ENCODE data around the gene TFCP2.
A peak's percentile ranks its signal among the peaks of the same experiment; 100 is the strongest.
"Not testable (repeated sequence)": the region's sequence is repeated elsewhere in the genome, so short reads cannot be mapped to it uniquely, and the experiment has no call there.

Gene TFCP2

DNA sequence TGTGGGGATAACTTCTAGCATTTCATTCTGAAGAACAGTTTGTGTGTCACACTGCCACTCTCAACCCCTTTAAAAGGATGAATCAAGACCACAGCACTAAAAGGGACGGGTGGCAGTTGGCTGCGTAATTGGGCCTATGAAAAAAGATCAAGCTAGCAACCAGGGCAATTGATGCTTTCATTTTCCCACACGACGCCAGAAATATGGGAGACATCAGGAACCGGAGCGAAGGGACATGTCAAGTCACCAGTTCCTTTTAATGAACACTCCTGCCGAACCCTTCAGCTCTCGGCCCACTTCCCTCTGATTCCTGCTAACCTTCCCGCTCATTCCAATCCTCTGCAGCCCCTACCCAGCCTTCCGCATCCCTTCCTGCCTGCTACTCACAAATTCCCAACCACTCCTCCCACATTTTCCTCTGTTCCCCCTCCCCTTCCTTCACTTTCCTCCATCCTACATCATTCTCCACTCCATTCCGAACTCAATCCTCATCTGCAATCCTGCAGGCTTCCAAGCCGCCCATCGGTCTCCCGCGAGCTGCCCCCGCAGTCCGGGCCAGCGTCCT is 90.3 kb downstream of the TFCP2 start:
- TF ChIP-seq, protein P1, sequence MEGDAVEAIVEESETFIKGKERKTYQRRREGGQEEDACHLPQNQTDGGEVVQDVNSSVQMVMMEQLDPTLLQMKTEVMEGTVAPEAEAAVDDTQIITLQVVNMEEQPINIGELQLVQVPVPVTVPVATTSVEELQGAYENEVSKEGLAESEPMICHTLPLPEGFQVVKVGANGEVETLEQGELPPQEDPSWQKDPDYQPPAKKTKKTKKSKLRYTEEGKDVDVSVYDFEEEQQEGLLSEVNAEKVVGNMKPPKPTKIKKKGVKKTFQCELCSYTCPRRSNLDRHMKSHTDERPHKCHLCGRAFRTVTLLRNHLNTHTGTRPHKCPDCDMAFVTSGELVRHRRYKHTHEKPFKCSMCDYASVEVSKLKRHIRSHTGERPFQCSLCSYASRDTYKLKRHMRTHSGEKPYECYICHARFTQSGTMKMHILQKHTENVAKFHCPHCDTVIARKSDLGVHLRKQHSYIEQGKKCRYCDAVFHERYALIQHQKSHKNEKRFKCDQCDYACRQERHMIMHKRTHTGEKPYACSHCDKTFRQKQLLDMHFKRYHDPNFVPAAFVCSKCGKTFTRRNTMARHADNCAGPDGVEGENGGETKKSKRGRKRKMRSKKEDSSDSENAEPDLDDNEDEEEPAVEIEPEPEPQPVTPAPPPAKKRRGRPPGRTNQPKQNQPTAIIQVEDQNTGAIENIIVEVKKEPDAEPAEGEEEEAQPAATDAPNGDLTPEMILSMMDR (IDR thresholded peaks at IDR 0.05; ENCODE audit: low read depth, low read length), result no peak
- peak overlapping the region; percentile 85 for H3K4me3 ChIP-seq (ENCODE audit: low read depth, low read length)

DNA sequence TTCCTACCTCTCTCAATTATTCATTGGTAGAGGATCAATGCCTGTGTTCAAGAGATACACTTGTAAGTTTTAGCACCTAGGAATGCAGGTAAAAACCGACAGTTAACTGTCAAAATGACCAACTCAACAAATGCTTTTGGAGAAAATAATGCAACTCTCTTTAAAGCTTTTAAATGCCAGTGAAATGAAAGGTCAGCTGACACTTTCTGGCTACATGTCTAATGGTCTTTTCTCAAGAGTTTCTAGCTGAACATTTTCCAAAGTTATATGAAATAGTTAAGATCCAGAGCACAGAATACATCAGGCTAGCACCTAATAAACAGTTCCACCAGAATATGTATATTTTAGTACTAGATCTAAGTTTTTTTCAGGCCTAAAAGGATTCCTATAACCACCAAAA is 91.5 kb downstream of the TFCP2 start:
- TF ChIP-seq, protein P1 (IDR thresholded peaks at IDR 0.05; ENCODE audit: low read depth, low read length), result no peak
- peak overlapping the region; percentile 85 for H3K4me3 ChIP-seq (ENCODE audit: low read depth, low read length)

DNA sequence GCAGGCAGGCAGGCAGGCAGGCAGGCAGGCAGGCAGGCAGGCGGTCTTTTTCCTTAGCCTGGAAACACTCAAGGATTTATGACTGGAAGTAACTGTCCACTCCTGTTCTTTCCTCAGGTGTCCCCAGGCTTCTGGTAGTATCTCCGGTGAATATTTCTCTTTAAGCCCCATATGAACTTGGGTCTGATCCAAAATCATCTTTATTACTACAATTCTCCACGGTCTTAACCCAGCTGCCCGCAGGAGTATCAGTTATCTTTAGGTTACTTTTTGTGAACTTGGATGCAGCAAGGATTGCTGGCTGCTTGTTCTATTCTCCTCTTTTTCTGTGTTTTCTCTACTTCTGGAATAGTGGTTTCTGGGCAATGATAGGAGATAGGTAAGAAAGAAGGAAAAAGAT is 92.8 kb downstream of the TFCP2 start:
- no peak overlapping the region for H3K4me3 ChIP-seq (ENCODE audit: low read depth, low read length)
- TF ChIP-seq, protein P1 (IDR thresholded peaks at IDR 0.05; ENCODE audit: low read depth, low read length), result no peak

DNA sequence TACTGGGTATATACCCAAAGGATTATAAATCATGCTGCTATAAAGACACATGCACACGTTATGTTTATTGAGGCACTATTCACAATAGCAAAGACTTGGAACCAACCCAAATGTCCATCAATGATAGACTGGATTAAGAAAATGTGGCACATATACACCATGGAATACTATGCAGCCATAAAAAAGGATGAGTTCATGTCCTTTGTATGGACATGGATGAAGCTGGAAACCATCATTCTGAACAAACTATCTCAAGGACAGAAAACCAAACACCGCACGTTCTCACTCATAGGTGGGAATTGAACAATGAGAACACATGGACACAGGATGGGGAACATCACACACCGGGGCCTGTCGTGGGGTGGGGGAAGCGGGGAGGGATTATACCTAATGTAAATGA is 94.1 kb downstream of the TFCP2 start:
- H3K4me3 ChIP-seq (ENCODE audit: low read depth, low read length), result not testable (repeated sequence)

DNA sequence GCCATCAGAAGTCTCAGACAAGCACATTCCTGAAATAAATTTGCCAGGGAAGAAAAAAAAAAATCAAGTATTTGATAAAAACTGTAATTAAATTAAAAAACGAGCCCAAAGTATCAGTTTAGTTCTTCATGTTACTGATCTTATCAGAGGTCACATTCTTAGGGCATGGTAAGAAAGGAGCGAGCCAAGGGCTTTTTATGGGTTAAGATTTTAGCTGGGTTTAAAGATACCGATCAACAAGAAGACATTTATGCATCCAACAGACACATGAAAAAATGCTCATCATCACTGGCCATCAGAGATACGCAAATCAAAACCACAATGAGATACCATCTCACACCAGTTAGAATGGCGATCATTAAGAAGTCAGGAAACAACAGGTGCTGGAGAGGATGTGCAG is 94.6 kb downstream of the TFCP2 start:
- not testable (repeated sequence) for H3K4me3 ChIP-seq (ENCODE audit: low read depth, low read length)

DNA sequence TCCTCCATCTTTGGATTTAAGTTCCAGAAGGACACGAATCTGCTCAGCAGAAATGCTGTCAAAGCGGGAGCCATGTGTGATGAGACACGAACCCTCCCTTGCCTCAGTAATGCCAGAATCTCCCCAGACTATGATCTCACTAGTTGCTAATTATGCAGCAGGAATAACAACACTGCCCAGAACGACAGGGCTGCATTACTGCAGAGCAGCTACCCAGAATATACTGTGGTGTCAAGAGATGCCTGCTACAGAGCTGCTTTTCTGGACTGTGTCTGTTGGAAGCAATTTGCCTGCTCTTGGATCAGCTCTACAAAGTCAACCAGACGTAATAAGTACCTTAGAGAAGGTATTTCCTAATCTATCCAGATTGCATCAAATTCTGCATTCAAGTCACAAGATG is 95.0 kb downstream of the TFCP2 start:
- H3K4me3 ChIP-seq (ENCODE audit: low read depth, low read length), result no peak overlapping the region
- TF ChIP-seq, protein P1 (IDR thresholded peaks at IDR 0.05; ENCODE audit: low read depth, low read length), result no peak

DNA sequence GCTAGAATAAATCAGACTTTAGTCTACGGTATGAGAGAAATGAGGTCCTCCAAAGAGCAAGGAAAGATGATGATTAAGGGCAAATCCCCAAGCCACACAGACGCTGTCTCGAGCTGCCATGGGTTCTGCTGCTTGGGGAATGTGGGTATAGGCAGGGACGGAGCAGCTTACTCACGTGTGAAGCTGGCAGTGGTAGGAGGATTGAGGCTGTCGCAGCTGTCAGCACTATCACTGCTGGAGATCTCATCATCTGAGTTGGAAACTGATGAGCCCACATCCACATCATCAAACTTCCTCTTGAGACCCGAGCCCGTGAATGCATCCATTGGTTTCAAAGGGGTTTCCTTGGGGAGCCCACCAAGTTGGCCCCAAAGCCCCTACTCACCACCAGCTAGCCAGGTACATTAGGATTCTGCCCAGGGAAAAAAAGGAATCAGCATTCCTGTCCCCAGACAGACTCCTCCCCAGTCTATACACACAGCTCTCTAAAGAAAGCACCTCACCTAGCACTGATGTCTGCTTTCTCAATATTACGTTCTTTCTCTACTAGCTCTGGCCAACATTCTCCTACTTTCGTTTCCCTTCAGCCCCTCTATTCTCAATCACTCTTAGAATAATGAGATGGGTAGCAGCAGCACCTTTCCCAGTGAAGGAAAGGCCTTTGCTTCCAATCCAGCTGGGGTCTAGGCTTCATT is 96.6 kb downstream of the TFCP2 start:
- TF ChIP-seq, protein P1 (IDR thresholded peaks at IDR 0.05; ENCODE audit: low read depth, low read length), result no peak
- no peak overlapping the region for H3K4me3 ChIP-seq (ENCODE audit: low read depth, low read length)

DNA sequence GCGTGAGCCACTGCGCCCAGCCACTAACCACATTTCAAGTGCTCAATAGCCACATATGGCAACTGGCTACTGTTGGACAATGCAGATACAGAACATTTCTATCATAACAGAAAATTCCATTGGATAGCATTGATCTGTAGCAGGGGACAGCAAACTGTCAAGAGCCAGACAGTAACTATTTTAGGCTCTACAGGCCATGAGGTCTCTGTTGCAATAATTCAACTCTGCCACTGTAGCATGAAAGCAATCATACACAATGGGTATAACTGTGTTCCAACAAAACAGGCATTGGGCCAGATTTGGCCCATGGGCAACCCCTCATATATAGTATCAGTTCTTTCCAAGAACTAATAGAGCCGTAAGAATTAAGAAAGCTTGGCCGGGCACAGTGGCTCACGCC is 97.5 kb downstream of the TFCP2 start:
- no peak overlapping the region for H3K4me3 ChIP-seq (ENCODE audit: low read depth, low read length)
- TF ChIP-seq, protein P1 (IDR thresholded peaks at IDR 0.05; ENCODE audit: low read depth, low read length), result no peak

Measured in WI38 (cell line).